Stomach (tissue), 9 donors: ENCODE results near the gene GNG7. TPM values are rescaled to one million over a fixed set of nuclear protein-coding genes. Genes with fewer than 3 reads are reported as not detected.

Experiments used
- DNase-seq, 2 donors: peaks; one replicate each; pipeline versions ENCODE4 v3.0.0 to v3.0.0-alpha.2; 2013 to 2019
- H3K27ac ChIP-seq, 5 donors: fragments of 200-600 bp in 4 of 5; sonication (generic) in 4 of 5; one replicate each; pipeline ENCODE4 v1.5.1; 2013 to 2019; ENCODE audit warnings: mild to moderate bottlenecking in 1 of 5, moderate library complexity in 1 of 5
- H3K27me3 ChIP-seq, 3 donors: fragments of 200-600 bp; sonication (generic); one replicate each; pipeline ENCODE4 v1.5.1; 2017 to 2019; ENCODE audit warnings: mixed run types in 1 of 3
- H3K36me3 ChIP-seq, 4 donors: fragments of 200-600 bp; sonication (generic); 1 replicate in 3 of 4; 2 replicates in 1 of 4; pipeline ENCODE4 v1.5.1; 2016 to 2019
- H3K4me1 ChIP-seq, 4 donors: fragments of 200-600 bp; sonication (generic); one replicate each; pipeline ENCODE4 v1.5.1; 2016 to 2019
- H3K4me3 ChIP-seq, 4 donors: fragments of 200-600 bp; sonication (generic) in 3 of 4; one replicate each; pipeline ENCODE4 v1.5.1; 2016 to 2019; ENCODE audit warnings: mild to moderate bottlenecking in 1 of 4
- H3K9me3 ChIP-seq, 4 donors: fragments of 200-600 bp; sonication (generic); one replicate each; pipeline ENCODE4 v1.5.1; 2016 to 2019
- EP300 ChIP-seq: sonication (generic); formaldehyde crosslinking; IDR thresholded peaks from one replicate; pipeline ENCODE4 v1.6.1; 2017; ENCODE audit warnings: antibody characterized with exemption
- POLR2A ChIP-seq, 4 donors: fragments of 450-650 bp; IDR thresholded peaks; one replicate each; pipeline ENCODE4 v1.6.1; 2016; ENCODE audit warnings: antibody characterized with exemption in 4 of 4, control low read depth in 2 of 4, mild to moderate bottlenecking in 1 of 4, moderate library complexity in 1 of 4
- POLR2AphosphoS5 ChIP-seq, 3 donors: sonication (generic); formaldehyde crosslinking; IDR thresholded peaks; one replicate each; pipeline ENCODE4 v1.6.1; 2016; ENCODE audit warnings: antibody characterized with exemption in 3 of 3
- WGBS, 5 donors: extraction: QIAGEN DNeasy Blood & Tissue Kit in 3 of 5; methylation state at CpG; one replicate each; pipeline versions ENCODE4 v1.1.5 to v1.1.7; 2013 to 2018; 5-methylcytosine and 5-hydroxymethylcytosine counted together
- intact Hi-C: fragments of 100-400 bp; cut with DNase I; formaldehyde crosslinking; loops from one replicate; pipeline ENCODE4 v1.15.1; 2023; ENCODE audit warnings: low total_unique reads
- polyA plus RNA-seq, 3 donors: library from polyadenylated mRNA; stranded (reverse); fragments of 200-250 nt; gene quantifications; one replicate each; pipeline ENCODE4 v1.2.3, GENCODE V29; 2013
- total RNA-seq, 5 donors: library from RNA; depleted of rRNA; stranded (reverse); fragments of >200 nt; gene quantifications; one replicate each; pipeline versions ENCODE4 v1.1.0 to v1.2.3, GENCODE V29; 2014 to 2016
- TF ChIP-seq, protein P1 (sequence below), 7 experiments: fragments of 450-650 bp in 4 of 7; fragments of 200-600 bp in 3 of 7; sonication (generic) in 3 of 7; IDR thresholded peaks; one replicate each; pipeline ENCODE4 v1.5.1; 2016 to 2019; ENCODE audit warnings: antibody characterized with exemption in 7 of 7, control low read depth in 2 of 7, mild to moderate bottlenecking in 1 of 7
- donor health status: healthy with polysubstance abuse.
- donor health status: Bipolar disorder and iron deficiency.
- donor health status: healthy.

Gene GNG7
- total and polyA plus RNA-seq, 8 donors = 0.58 to 15.1 (median 4.3) TPM

DNA sequence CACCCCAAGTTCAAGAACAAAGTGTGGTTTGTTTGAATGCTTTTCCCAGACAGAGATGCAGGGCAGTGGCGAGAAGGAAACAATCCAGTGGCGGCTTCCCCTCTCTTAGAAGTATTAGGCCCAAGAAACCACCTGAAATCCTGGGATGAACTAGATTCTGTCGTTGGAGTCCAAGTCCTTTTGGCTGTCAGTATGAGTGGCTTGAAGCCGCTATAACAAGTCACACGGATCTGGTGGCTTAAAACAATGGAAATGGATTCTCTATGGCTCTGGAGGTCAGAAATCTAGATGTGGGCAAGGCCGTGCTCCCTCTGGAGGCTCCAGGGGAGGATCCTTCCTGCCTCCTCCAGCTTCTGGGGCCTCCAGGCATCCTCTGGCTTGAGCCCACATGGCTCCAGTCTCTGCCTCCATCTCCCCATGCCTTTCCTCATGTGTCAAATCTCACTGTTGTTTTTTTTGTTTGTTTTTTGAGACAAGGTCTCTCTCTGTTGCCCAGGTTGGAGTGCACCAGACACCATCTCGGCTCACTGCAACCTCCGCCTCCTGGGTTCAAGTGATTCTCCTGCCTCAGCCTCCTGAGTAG, 97.7 kb downstream of the GNG7 start:
- no peak for DNase-seq
- H3K4me1 ChIP-seq = peaks cover 9 to 36% (median 25%) of the 10 kb centered on the region in 4 donors
- H3K27me3 ChIP-seq = no peaks in the 10 kb centered on the region
- 86 to 96% (median 95%) methylated on average over 8 of the region's 8 CpGs for whole genome bisulfite sequencing, 5 donors
- no peaks in the 10 kb centered on the region for H3K9me3 ChIP-seq
- TF ChIP-seq EP300 (no peak), POLR2AphosphoS5 (IDR thresholded peaks at IDR 0.05) (no peak), POLR2A (IDR thresholded peaks at IDR 0.05) (no peak)
- TF ChIP-seq, protein P1, sequence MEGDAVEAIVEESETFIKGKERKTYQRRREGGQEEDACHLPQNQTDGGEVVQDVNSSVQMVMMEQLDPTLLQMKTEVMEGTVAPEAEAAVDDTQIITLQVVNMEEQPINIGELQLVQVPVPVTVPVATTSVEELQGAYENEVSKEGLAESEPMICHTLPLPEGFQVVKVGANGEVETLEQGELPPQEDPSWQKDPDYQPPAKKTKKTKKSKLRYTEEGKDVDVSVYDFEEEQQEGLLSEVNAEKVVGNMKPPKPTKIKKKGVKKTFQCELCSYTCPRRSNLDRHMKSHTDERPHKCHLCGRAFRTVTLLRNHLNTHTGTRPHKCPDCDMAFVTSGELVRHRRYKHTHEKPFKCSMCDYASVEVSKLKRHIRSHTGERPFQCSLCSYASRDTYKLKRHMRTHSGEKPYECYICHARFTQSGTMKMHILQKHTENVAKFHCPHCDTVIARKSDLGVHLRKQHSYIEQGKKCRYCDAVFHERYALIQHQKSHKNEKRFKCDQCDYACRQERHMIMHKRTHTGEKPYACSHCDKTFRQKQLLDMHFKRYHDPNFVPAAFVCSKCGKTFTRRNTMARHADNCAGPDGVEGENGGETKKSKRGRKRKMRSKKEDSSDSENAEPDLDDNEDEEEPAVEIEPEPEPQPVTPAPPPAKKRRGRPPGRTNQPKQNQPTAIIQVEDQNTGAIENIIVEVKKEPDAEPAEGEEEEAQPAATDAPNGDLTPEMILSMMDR (IDR thresholded peaks at IDR 0.05) = no peak
- H3K27ac ChIP-seq = peak overlapping the region in 1 of 5 donors; percentile 94
- H3K36me3 ChIP-seq = no peaks in the 10 kb centered on the region
- intact Hi-C loops = no loop called here
- H3K4me3 ChIP-seq = no peak overlapping the region

DNA sequence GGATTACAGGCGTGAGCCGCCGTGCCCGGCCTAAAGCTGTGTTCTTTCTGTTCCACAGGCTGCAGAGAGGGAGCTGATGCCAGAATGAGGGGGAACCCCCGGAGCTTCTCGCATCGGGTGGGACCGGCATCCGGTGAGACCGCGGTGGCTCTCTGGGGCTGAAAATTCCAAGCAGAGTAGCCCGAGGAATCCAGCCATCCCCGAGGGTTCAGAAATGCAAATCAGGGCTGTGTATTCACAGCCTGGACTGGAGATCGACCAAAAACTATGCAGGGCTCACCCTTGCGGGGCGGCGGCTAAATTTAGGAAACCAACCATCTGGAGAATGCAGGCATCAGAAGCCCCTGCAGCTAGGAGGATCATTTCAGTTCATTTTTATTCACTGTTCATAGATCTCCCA, 99.2 kb downstream of the GNG7 start:
- TF ChIP-seq POLR2A (IDR thresholded peaks at IDR 0.05) (no peak), POLR2AphosphoS5 (IDR thresholded peaks at IDR 0.05) (peak in 1 of 3 donors; percentile 4), EP300 (no peak)
- TF ChIP-seq, protein P1 (IDR thresholded peaks at IDR 0.05) = no peak
- intact Hi-C loops = no loop called here
- Histone ChIP-seq H3K27ac (peak overlapping the region; percentile 68 to 94 (median 87)), H3K4me1 (peaks cover 16 to 49% (median 35%) of the 10 kb centered on the region in 4 donors), H3K9me3 (no peaks in the 10 kb centered on the region), H3K4me3 (peak overlapping the region; percentile 12 to 28 (median 24)), H3K36me3 (no peaks in the 10 kb centered on the region), H3K27me3 (no peaks in the 10 kb centered on the region)
- peak in 1 of 2 donors; percentile 44 for DNase-seq
- 25 to 42% (median 31%) methylated on average over 16 to 17 of the region's 17 CpGs for WGBS, 5 donors

DNA sequence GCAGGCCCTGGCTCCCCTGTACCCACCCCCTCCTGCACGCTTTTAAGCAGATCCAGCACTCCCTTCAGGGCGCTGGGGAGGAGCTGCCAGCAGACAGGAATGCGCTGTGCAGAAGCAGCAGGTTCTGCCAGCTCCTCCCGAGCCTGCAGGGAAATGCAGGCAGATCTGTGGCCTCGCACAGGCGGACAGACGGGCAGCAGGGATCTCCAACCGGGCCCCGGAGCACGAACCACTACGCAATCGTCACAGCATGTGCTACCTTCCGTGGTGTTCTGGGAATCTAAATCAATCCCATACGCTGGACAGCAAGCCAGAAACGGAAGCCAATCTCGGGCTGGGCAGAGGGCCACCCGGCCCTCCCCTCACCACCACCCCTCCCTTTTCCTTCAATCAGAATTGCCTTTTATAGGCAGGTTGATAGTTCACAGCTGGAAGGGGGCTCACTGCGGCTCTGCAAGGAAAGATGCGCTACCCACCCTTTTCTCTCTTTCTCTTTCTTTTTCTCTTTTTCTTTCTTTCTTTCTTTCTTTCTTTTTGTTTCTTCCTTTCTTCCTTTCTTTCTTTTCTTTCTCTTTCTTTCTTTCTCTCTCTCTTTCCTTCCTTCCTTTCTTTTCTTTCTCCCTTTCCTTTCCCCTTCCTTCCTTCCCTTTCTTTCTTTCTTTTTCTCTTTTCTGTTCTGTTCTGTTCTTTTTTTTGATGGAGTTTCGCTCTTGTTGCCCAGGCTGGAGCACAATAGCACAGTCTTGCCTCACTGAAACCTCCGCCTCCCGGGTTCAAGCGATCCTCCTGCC, 99.9 kb downstream of the GNG7 start:
- 23 to 49% (median 33%) methylated on average over 11 to 23 of the region's 23 CpGs for WGBS, 5 donors
- DNase-seq = peak; percentile 77 to 90
- H3K4me3 ChIP-seq = peak overlapping the region; percentile 12 to 28 (median 24)
- intact Hi-C loops = no loop called here
- H3K36me3 ChIP-seq = no peaks in the 10 kb centered on the region
- TF ChIP-seq POLR2A (IDR thresholded peaks at IDR 0.05) (no peak), EP300 (peak; percentile 97), POLR2AphosphoS5 (IDR thresholded peaks at IDR 0.05) (peak; percentile 76 to 96 (median 93))
- TF ChIP-seq, protein P1 (IDR thresholded peaks at IDR 0.05) = peak in 1 of 7 experiments; percentile 0
- H3K27me3 ChIP-seq = no peaks in the 10 kb centered on the region
- no peaks in the 10 kb centered on the region for H3K9me3 ChIP-seq
- peaks cover 16 to 49% (median 35%) of the 10 kb centered on the region in 4 donors for H3K4me1 ChIP-seq
- peak overlapping the region; percentile 68 to 94 (median 87) for H3K27ac ChIP-seq

DNA sequence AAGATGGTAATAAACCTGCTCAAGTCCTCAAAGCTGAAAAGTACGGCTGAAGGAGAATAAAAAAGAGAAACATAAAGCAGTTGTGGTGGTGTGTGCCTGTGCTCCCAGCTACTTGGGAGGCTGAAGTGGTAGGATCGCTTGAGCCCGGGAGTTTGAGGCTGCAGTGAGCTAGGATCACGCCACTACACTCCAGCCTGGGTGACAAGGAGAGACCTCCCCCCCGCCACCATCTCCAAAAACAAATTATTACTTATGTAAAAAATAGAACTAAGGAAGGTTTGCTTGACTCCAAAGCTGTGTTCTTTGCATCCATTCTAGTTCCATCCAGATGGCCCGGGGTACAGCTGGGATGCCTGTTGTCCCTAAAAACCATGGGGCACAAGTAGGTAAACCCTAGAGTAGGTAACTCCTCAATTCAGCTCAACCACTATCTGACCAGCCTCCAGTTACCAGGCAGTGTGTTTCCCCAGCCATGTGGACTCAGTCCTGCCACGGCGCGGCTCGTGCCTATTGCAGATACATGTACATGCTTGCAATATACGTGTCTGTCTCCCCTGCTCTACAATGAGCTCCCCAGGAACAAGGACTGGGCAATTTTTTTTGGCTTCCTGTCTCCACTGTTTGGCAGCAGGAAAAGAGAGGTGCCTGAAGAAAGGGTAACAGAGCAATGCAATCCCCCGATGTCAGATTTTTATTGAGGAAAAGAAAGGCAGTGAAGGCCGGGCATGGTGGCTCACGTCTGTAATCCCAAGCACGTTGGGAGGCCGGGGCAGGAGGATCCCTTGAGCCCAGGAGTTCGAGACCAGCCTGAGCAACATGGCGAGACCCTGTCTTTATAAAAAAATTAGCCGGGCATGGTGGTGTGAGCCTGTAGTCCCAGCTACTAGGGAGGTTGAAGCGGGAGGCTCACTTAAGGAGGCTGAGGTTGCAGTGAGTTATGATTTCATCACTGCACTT, 101.3 kb downstream of the GNG7 start:
- intact Hi-C loops = no loop called here

More for the DNA sequence above, 101.3 kb downstream of the GNG7 start:
- Histone ChIP-seq H3K4me3 (no peak overlapping the region), H3K27ac (peak overlapping the region in 4 of 5 donors; percentile 83 to 94 (median 88)), H3K27me3 (no peaks in the 10 kb centered on the region), H3K4me1 (peaks cover 16 to 49% (median 35%) of the 10 kb centered on the region in 4 donors), H3K9me3 (no peaks in the 10 kb centered on the region), H3K36me3 (no peaks in the 10 kb centered on the region)
- no peak for DNase-seq
- WGBS, 5 donors = 88 to 92% (median 89%) methylated on average over 20 of the region's 20 CpGs
- TF ChIP-seq EP300 = no peak
- TF ChIP-seq, protein P1 (IDR thresholded peaks at IDR 0.05) = no peak
- no peak for TF ChIP-seq POLR2AphosphoS5 (IDR thresholded peaks at IDR 0.05)
- TF ChIP-seq POLR2A (IDR thresholded peaks at IDR 0.05) = no peak
